NT2/D1 (cell line): ENCODE measurements around the gene PHACTR1.

Experiments
- SUZ12 ChIP-seq: IDR thresholded peaks from 2 replicates; pipeline ENCODE4 v1.6.1; 2011; ENCODE audit not compliant: insufficient read length, insufficient read depth; ENCODE audit errors: extremely low read depth
- YY1 ChIP-seq: IDR thresholded peaks from 2 replicates; pipeline ENCODE4 v1.6.1; 2011; ENCODE audit not compliant: insufficient read length, insufficient read depth
- ZNF274 ChIP-seq: IDR thresholded peaks from 2 replicates; pipeline ENCODE4 v1.6.1; 2011; ENCODE audit warnings: mild to moderate bottlenecking, low read depth, low read length

GRCh38 chr6:12963567-12963966 lies 247.0 kb downstream of the PHACTR1 start:
- TF ChIP-seq ZNF274 = no peak
- TF ChIP-seq YY1 = no peak
- TF ChIP-seq SUZ12 = no peak
